Pulmonary artery endothelial cell (primary cell): ENCODE measurements around the gene MYB. TPM values are rescaled to one million over a fixed set of nuclear protein-coding genes. Genes with fewer than 3 reads are reported as not detected.
"Not testable (repeated sequence)": the region's sequence is repeated elsewhere in the genome, so short reads cannot be mapped to it uniquely, and the experiment has no call there.

Experiments used
- DNase-seq: peaks from one replicate; pipeline ENCODE4 v3.0.0-alpha.2; 2011; ENCODE audit warnings: low read depth, low spot score
- total RNA-seq: library from RNA; depleted of rRNA; stranded (reverse); fragments of >200 nt; gene quantifications from 2 replicates; pipeline ENCODE4 v1.2.3, GENCODE V29; 2014

Gene MYB
- total RNA-seq, 1 donor from 2014 or later = 0.13 TPM

- DNase-seq = not testable (repeated sequence)
Measured at GRCh38 chr6:135246412-135247012, 65.4 kb downstream of the MYB start.

- DNase-seq = no peak
Measured at GRCh38 chr6:135250234-135250633, 69.1 kb downstream of the MYB start.

GRCh38 chr6:135250751-135251497 is 69.8 kb downstream of the MYB start:
- no peak for DNase-seq

GRCh38 chr6:135251498-135252441 is 70.7 kb downstream of the MYB start:
- no peak for DNase-seq

GRCh38 chr6:135254471-135254870 is 73.4 kb downstream of the MYB start:
- DNase-seq = no peak

DNA sequence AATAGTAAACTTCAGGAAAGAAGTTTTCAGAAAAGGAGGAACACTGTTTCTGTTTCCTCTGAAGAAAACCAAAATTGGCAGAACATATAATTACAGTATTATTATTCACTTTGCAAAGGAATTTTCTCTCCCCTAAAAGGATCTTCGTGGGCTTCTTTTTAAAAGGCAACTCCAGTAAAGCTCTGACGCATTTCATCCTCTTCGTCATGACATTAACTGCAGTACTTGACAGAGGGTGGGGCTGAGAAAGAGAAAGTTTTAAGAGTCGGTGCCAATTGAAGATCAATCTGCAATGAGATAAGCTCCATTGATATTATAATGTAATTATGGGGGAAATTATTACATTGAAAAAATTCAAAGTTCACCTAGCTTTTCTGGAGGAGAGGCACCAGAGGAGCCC is 75.8 kb downstream of the MYB start:
- no peak for DNase-seq

DNA sequence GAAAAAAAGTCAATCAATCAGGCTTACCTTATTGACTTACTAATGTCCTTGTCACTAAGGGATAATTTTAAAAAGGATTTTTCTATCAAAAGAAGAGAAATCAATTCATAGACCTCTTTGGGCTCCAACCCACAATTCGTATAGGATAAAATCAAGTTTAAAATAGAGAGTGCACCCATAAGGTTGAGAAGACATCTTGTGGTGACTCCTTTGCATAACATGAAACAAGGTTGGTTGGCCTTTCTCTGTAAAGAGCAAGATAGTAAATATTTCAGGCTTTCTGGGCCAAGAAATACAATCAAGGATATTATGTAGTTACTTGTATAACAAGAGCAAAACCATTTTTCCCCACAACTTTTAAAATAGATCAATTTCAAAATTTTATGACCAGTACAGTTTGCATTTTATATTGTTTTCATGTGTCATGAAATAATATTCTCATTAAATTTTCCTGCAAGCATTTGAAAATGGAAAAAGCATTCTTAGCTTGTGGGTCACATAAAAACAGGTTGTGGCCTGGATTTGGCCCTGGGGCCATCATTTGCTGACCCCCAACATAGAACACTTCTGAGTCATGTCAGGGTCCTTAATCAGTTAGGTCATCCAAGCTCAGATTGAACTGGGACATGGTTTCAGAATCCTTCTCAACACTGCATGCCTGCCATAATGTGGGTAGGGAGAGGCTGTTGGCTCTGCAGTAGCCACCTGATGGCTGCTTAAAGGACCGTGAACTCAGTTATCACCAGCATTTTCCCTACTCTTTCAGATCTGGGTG is 76.7 kb downstream of the MYB start:
- DNase-seq = no peak

DNA sequence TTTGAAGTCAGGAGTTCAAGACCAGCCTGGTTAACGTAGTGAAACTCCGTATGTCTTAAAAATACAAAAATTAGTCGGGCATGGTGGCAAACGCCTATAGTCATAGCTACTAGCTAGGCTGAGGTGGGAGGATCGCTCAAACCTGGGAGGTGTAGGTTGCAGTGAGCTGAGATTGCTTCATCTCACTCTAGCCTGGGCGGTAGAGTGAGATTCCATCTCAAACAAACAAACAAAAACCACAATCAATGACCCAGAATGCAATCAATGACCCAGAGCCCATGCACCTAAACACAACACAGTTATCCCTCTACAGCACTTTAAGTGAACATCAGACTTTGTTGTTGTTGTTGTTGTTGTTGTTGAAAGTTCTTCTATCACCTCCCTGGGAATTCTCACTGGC is 77.9 kb downstream of the MYB start:
- no peak for DNase-seq

GRCh38 chr6:135260612-135261011 is 79.5 kb downstream of the MYB start:
- no peak for DNase-seq

DNA sequence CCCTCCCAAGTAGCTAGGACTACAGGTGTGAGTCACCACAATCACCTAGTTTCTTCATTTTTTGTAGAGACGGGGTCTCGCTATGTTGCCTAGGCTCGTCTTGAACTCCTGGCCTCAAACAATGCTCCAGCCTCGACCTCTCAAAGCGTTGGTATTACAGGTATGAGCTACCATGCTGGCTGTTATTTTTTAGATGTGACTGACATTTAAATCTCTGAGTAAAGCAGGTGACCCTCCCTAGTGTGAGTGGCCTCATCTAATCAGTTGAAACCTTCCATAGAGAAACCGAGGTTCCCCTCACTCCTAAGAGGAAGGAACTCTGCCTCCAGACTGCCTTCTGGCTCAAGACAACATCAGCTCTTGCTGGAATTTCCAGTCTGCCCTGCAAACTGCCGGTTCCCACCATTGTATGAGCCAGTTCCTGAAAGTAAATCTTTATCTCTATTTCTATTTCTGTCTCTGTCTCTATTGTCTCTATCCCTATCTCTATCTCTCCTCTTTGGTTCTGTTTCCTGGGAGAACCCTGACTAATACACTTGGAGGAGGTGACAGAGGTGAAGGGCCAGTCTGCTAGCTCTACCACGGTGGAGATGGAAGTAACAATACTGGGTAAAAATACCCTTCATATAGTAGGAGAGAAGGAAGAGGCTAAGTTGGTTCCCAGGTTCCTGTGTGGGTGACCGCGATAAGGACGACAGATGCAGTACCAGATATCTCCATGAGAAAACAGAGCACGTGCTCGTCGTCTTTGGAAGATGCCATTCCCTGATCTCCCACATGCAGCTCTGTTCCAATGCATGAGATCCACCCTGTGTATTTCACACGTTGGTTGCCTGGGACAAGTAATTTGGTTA is 81.0 kb downstream of the MYB start:
- no peak for DNase-seq

DNA sequence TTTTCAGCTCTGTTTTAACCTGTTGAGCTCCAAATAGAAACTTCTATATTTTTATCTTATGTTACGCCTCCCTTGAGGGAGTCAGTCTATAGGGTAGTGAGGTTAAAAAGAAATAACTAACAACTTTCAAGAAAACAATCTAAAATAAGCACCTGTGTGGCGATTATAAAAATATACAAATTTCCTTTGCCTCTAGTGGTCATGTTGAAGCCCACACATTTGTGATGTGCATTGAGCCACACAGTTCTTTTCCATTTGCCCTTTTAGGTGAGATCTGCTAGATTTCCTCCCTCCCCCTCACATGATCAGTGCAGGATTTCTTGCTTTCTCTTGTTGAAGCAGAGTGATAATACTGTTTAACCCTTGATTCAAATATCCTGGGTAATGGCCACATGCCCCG is 84.2 kb downstream of the MYB start:
- no peak for DNase-seq

GRCh38 chr6:135266675-135267074 is 85.6 kb downstream of the MYB start:
- DNase-seq = no peak

GRCh38 chr6:135267085-135267484 is 86.0 kb downstream of the MYB start:
- no peak for DNase-seq

DNA sequence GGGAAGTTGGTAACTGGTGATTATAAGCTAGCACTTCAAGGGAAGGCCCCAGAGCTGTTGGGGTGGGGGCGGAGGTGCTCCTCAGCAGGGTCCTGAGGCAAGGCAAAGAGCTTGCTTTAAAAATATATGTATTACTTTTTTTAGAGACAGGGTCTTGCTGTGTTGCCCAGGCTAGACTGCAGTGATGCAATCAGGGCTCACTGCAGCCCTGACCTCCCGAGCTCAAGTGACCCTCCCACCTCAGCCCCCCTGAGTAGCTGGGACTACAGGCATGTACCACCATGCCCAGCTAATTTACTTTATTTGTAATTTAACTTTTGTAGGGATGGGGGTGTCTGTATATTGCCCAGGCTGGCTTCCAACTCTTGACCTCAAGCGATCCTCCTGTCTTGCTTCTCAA is 87.2 kb downstream of the MYB start:
- no peak for DNase-seq

- DNase-seq = no peak
Measured at GRCh38 chr6:135268740-135269139, 87.6 kb downstream of the MYB start.

Other genes with a start within 250 kb of the MYB start
- 0.46 and 1.1 TPM in 2 replicates for gene ALDH8A1, start 231.2 kb upstream of the MYB start, total RNA-seq
- 163 and 166 TPM in 2 replicates for gene HBS1L, start 126.5 kb upstream of the MYB start, total RNA-seq